ENCODE measurements around the gene APOM.

APOM gene

GRCh38 chr6:31631681-31632278 lies 23.9 kb upstream of the APOM start:
- Histone ChIP-seq H3K36me3 (ENCODE audit: control insufficient read depth, insufficient read depth, low read length) (peaks cover 100% of the 10 kb centered on the region), H3K4me1 (ENCODE audit: control insufficient read depth, insufficient read depth, low read length) (no peaks in the 10 kb centered on the region), H3K9me3 (ENCODE audit: control insufficient read depth, insufficient read depth, low read depth, low read length) (no peaks in the 10 kb centered on the region), H3K27ac (ENCODE audit: low read depth, low read length) (no peak overlapping the region), H3K4me3 (ENCODE audit: low read depth, low read length) (no peak overlapping the region), H3K9ac (ENCODE audit: low read length) (no peak overlapping the region), H3K27me3 (ENCODE audit: control insufficient read depth, insufficient read depth, low read length) (no peaks in the 10 kb centered on the region)

GRCh38 chr6:31632279-31632946 lies 23.3 kb upstream of the APOM start:
- Histone ChIP-seq H3K9me3 (ENCODE audit: control insufficient read depth, insufficient read depth, low read depth, low read length) (no peaks in the 10 kb centered on the region), H3K27ac (ENCODE audit: low read depth, low read length) (no peak overlapping the region), H3K4me3 (ENCODE audit: low read depth, low read length) (no peak overlapping the region), H3K9ac (ENCODE audit: low read length) (no peak overlapping the region), H3K4me1 (ENCODE audit: control insufficient read depth, insufficient read depth, low read length) (no peaks in the 10 kb centered on the region), H3K27me3 (ENCODE audit: control insufficient read depth, insufficient read depth, low read length) (no peaks in the 10 kb centered on the region), H3K36me3 (ENCODE audit: control insufficient read depth, insufficient read depth, low read length) (peaks cover 99% of the 10 kb centered on the region)

GRCh38 chr6:31633447-31633846 lies 22.2 kb upstream of the APOM start:
- Histone ChIP-seq H3K27ac (ENCODE audit: low read depth, low read length) (no peak overlapping the region), H3K4me1 (ENCODE audit: control insufficient read depth, insufficient read depth, low read length) (no peaks in the 10 kb centered on the region), H3K27me3 (ENCODE audit: control insufficient read depth, insufficient read depth, low read length) (no peaks in the 10 kb centered on the region), H3K36me3 (ENCODE audit: control insufficient read depth, insufficient read depth, low read length) (peaks cover 97% of the 10 kb centered on the region), H3K9me3 (ENCODE audit: control insufficient read depth, insufficient read depth, low read depth, low read length) (no peaks in the 10 kb centered on the region), H3K9ac (ENCODE audit: low read length) (no peak overlapping the region), H3K4me3 (ENCODE audit: low read depth, low read length) (no peak overlapping the region)

GRCh38 chr6:31634131-31634530 lies 21.6 kb upstream of the APOM start:
- Histone ChIP-seq H3K9ac (ENCODE audit: low read length) (no peak overlapping the region), H3K27ac (ENCODE audit: low read depth, low read length) (no peak overlapping the region), H3K4me3 (ENCODE audit: low read depth, low read length) (no peak overlapping the region), H3K9me3 (ENCODE audit: control insufficient read depth, insufficient read depth, low read depth, low read length) (no peaks in the 10 kb centered on the region), H3K4me1 (ENCODE audit: control insufficient read depth, insufficient read depth, low read length) (no peaks in the 10 kb centered on the region), H3K36me3 (ENCODE audit: control insufficient read depth, insufficient read depth, low read length) (peaks cover 96% of the 10 kb centered on the region), H3K27me3 (ENCODE audit: control insufficient read depth, insufficient read depth, low read length) (no peaks in the 10 kb centered on the region)

GRCh38 chr6:31634969-31635575 lies 20.6 kb upstream of the APOM start:
- H3K9me3 ChIP-seq (ENCODE audit: control insufficient read depth, insufficient read depth, low read depth, low read length): no peaks in the 10 kb centered on the region
- H3K27me3 ChIP-seq (ENCODE audit: control insufficient read depth, insufficient read depth, low read length): no peaks in the 10 kb centered on the region
- H3K9ac ChIP-seq (ENCODE audit: low read length): no peak overlapping the region
- H3K4me1 ChIP-seq (ENCODE audit: control insufficient read depth, insufficient read depth, low read length): no peaks in the 10 kb centered on the region
- no peak overlapping the region; the same call in 1 of the 2 replicates for H3K27ac ChIP-seq (ENCODE audit: low read depth, low read length)
- H3K4me3 ChIP-seq (ENCODE audit: low read depth, low read length): no peak overlapping the region
- H3K36me3 ChIP-seq (ENCODE audit: control insufficient read depth, insufficient read depth, low read length): peaks cover 97% of the 10 kb centered on the region

GRCh38 chr6:31636698-31637596 lies 18.7 kb upstream of the APOM start:
- Histone ChIP-seq H3K9ac (ENCODE audit: low read length) (no peak overlapping the region), H3K9me3 (ENCODE audit: control insufficient read depth, insufficient read depth, low read depth, low read length) (no peaks in the 10 kb centered on the region), H3K36me3 (ENCODE audit: control insufficient read depth, insufficient read depth, low read length) (peaks cover 97% of the 10 kb centered on the region), H3K4me3 (ENCODE audit: low read depth, low read length) (no peak overlapping the region), H3K27ac (ENCODE audit: low read depth, low read length) (no peak overlapping the region), H3K4me1 (ENCODE audit: control insufficient read depth, insufficient read depth, low read length) (no peaks in the 10 kb centered on the region), H3K27me3 (ENCODE audit: control insufficient read depth, insufficient read depth, low read length) (no peaks in the 10 kb centered on the region)

GRCh38 chr6:31639043-31639442 lies 16.7 kb upstream of the APOM start:
- Histone ChIP-seq H3K9ac (ENCODE audit: low read length) (no peak overlapping the region), H3K36me3 (ENCODE audit: control insufficient read depth, insufficient read depth, low read length) (peaks cover 94% of the 10 kb centered on the region), H3K27ac (ENCODE audit: low read depth, low read length) (no peak overlapping the region), H3K4me1 (ENCODE audit: control insufficient read depth, insufficient read depth, low read length) (no peaks in the 10 kb centered on the region), H3K27me3 (ENCODE audit: control insufficient read depth, insufficient read depth, low read length) (no peaks in the 10 kb centered on the region), H3K4me3 (ENCODE audit: low read depth, low read length) (no peak overlapping the region), H3K9me3 (ENCODE audit: control insufficient read depth, insufficient read depth, low read depth, low read length) (no peaks in the 10 kb centered on the region)

- Histone ChIP-seq H3K4me3 (ENCODE audit: low read depth, low read length) (no peak overlapping the region), H3K27ac (ENCODE audit: low read depth, low read length) (no peak overlapping the region), H3K4me1 (ENCODE audit: control insufficient read depth, insufficient read depth, low read length) (no peaks in the 10 kb centered on the region), H3K36me3 (ENCODE audit: control insufficient read depth, insufficient read depth, low read length) (peaks cover 94% of the 10 kb centered on the region), H3K27me3 (ENCODE audit: control insufficient read depth, insufficient read depth, low read length) (no peaks in the 10 kb centered on the region), H3K9ac (ENCODE audit: low read length) (no peak overlapping the region), H3K9me3 (ENCODE audit: control insufficient read depth, insufficient read depth, low read depth, low read length) (no peaks in the 10 kb centered on the region)
Measured at GRCh38 chr6:31639449-31639861, 16.2 kb upstream of the APOM start.

- no peak overlapping the region for H3K9ac ChIP-seq (ENCODE audit: low read length)
- H3K27ac ChIP-seq (ENCODE audit: low read depth, low read length): no peak overlapping the region
- H3K27me3 ChIP-seq (ENCODE audit: control insufficient read depth, insufficient read depth, low read length): no peaks in the 10 kb centered on the region
- H3K36me3 ChIP-seq (ENCODE audit: control insufficient read depth, insufficient read depth, low read length): peaks cover 94% of the 10 kb centered on the region
- H3K4me3 ChIP-seq (ENCODE audit: low read depth, low read length): no peak overlapping the region
- H3K9me3 ChIP-seq (ENCODE audit: control insufficient read depth, insufficient read depth, low read depth, low read length): no peaks in the 10 kb centered on the region
- H3K4me1 ChIP-seq (ENCODE audit: control insufficient read depth, insufficient read depth, low read length): no peaks in the 10 kb centered on the region
Measured at GRCh38 chr6:31640612-31641011, 15.1 kb upstream of the APOM start.

GRCh38 chr6:31641370-31641769 lies 14.3 kb upstream of the APOM start:
- Histone ChIP-seq H3K9ac (ENCODE audit: low read length) (no peak overlapping the region), H3K4me3 (ENCODE audit: low read depth, low read length) (no peak overlapping the region), H3K9me3 (ENCODE audit: control insufficient read depth, insufficient read depth, low read depth, low read length) (no peaks in the 10 kb centered on the region), H3K27ac (ENCODE audit: low read depth, low read length) (no peak overlapping the region), H3K36me3 (ENCODE audit: control insufficient read depth, insufficient read depth, low read length) (peaks cover 94% of the 10 kb centered on the region), H3K4me1 (ENCODE audit: control insufficient read depth, insufficient read depth, low read length) (no peaks in the 10 kb centered on the region), H3K27me3 (ENCODE audit: control insufficient read depth, insufficient read depth, low read length) (no peaks in the 10 kb centered on the region)

Measured in HUES6 (cell line).